GM19438 (cell line): ENCODE data around the gene CST3.
"Not testable (repeated sequence)": the region's sequence is repeated elsewhere in the genome, so short reads cannot be mapped to it uniquely, and the experiment has no call there.

Source experiments
- ATAC-seq: cut with Tn5 transposase; IDR thresholded peaks from one replicate; pipeline ENCODE4 v1.9.1; 2021; ENCODE audit warnings: low read depth; ENCODE audit not compliant: unreplicated experiment

Gene CST3

DNA sequence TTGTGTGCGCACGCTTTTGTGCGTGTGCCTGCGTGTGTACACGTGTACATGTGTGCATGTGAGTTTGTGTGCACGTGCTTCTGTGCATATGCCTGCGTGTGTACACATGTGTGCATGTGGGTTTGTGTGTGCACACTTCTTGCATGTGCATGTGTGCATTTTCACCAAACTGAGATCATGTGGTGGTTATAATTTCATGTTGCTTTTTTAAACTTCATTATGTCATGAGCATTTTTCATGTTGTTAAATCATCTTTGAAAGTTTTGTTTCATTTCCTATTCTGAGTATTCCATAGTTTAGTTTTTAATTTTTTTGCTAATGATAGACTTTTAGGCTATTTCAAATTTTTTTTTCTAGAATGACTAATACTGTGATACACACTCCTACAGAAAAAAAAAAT is 6.4 kb upstream of the CST3 start:
- ATAC-seq = no peak

DNA sequence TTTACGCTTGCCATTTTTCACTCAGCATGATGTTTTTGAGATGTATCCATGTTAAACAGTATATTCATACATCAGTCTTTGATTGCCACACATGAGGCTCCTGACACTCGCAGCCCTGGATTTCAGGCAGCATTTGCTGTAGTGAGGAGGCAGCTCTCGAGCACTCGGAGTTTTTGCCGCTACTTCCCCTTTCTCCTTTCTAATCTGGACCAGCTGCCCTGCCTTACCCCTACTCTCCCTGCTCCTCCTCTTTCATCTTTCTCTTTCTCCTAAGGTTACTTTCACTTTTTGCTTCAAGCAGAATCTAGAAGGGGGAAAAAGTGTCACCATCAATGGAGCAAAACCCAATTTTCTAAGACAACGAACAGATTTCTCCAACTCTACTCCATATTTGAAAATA is 5.9 kb upstream of the CST3 start:
- no peak for ATAC-seq

DNA sequence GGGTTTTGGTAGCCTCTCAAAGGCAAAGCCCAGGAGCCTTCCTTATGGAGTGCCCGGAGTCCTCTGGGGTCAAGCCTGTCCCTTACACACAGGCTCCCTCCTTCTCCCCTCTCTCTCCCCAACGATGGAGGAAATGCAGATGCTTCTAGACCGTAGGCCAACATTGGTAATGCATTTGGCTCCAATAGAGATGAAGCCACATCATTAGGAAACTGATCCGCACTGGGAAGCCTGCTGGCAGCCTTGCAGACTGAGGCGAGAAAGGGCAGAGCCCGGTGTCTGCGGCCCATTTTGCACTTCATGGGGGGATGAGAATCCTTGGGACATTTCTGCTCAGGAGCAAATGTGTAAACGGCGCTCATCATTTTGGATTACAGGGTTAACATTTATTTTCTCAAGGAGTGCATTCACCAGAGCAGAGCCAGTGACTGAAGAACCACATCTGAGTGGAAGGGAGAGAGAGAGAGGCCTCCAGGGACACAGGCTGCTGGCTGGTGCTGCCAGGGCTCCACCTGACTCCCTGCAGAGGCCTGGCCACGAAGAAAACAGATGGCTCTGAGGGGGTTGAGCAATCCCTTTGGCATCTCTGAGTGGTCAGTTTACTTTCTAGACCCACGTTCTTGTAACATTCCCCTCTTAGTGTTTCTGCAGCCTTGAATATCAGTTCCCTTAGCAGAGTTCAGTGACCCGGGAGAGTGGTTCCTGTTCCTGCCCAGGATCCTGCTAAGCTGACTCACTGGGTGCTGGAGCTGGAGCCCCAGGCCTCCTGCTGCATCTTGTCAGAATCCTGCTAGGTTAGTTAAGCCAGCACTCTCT is 4.4 kb upstream of the CST3 start:
- ATAC-seq = no peak

DNA sequence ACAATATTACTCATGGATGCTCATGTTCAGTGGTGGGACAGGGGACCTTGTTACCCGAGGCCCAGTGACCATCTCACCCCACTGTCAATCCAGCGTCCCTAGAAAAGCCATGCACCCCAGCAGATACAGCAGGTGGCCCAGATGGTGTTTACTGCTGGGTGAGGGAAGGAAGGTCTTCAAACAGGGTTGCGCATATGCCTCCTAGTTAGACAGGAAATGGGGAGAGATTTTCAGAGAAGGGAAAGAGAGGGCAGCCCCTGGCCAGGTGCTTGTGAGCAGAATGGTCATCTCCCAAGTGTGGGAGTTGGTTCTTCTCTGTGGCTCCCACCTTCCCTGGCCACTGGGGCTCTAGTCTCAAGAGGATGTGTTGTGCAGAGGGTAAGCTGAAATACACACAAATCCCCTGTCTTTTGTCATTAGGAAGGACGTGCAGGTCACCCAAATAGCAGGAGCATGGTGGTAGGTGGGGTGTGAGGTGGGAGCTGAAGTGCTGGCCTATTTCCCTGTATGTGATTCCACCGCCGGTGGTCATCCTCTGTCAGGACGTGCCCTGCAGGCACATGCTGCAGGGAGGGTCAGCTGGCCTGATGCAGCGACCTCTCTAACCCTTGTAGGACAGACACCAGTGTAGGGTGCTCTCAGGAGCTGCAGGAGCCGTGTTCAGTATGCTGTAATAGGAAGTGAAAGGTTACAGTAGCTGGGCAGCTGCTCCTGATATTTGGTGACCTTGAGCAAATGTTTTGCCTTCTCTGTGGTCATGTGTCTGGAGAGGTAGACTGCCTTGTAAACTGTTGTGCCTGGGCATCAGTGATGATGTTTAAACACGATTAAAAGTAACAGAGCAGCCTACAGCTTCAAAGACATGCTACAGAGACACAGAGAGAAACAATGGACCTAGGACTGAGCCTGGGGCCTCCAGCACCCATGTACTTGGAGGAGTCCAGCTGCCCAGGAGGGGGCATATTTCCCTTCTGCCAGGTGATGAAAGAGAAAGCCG is 3.2 kb upstream of the CST3 start:
- ATAC-seq = no peak

DNA sequence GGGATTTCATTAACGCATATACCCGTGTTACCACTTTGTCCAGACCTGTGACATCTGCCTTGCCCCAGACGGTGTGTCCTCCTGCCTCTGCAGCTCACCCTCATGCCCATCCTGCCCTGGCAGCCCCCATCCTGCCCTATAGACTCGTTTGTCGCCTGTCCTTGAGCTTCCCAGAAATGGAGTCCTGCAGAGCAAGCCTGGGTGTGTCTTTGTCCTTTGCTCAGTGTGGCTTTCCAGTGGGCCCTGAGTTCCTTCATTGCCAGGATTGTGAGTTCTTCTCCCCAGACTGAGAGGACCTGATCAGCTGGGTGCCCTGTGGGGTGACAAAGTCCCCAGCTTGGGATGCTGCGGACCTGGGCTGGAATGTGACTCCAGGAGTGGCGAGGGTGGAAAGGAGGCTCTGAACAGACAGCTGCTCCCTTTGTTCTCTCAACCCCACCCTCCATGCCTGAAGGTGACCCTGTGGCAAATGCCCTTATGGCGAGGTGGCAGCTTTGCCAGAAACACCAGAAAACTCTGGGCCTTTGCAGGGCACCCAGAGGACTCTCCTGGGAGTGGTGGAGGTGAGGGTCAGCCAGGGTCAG is 2.4 kb upstream of the CST3 start:
- no peak for ATAC-seq

DNA sequence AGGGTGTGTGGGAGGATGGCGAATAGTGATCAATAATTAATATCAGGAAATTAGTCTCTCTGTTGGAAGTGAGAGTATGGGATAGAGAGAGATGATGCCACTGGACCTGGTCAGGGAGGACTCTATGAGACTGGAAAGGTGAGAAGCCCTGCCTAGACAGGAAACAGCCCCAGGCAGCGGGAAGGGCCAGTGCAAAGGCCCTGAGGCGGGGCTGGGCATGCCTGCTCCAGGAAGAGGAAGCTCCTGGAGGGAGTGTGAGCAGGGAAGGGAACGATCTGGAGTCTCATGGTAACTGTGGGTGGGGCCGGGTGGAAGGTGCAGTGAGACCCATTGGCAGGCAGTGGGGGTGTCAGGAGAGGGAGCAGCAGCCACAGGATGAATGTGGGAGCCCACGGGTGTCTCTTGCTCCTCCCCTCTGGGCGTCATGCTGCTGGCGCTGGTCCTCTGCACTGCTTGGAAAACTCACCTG is 1.8 kb upstream of the CST3 start:
- ATAC-seq = no peak

DNA sequence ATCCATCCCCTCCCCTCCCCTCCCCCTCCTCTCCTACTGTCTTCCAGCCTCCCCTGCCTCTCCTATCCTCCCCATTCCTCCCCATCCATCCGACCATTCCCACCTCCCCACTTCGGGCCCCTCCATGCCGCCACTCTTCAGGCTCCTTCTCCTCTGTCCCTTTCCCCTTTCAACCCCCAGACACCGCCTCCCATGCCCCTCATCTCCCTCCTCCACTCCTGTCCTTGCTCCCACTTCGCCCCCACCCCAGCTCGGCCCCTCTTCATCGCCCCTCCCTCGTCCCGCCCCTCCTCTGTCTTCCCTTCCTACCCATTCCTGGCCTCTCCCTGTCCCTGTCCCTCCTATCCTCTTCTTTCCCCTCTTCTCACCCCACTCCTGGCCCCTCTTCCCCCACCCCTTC is 554 bp upstream of the CST3 start:
- no peak for ATAC-seq

DNA sequence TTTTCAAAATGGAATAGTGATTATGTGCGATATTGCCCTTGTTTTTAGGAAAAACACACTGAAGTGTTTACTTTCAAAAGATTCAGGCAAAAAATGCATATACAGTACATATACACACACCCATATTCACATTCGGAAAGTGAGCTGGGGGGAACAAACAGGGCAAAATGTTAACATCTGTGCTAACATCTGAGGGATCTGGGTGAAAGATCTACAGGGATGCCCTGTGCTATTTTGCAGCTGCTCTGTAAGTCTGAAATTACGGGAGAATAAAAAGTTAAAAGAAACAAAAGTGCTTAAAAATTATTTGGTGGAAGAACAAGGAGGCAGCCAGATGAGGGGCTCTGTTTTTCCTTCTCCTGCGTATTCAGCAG is 860 bp downstream of the CST3 start:
- no peak for ATAC-seq

DNA sequence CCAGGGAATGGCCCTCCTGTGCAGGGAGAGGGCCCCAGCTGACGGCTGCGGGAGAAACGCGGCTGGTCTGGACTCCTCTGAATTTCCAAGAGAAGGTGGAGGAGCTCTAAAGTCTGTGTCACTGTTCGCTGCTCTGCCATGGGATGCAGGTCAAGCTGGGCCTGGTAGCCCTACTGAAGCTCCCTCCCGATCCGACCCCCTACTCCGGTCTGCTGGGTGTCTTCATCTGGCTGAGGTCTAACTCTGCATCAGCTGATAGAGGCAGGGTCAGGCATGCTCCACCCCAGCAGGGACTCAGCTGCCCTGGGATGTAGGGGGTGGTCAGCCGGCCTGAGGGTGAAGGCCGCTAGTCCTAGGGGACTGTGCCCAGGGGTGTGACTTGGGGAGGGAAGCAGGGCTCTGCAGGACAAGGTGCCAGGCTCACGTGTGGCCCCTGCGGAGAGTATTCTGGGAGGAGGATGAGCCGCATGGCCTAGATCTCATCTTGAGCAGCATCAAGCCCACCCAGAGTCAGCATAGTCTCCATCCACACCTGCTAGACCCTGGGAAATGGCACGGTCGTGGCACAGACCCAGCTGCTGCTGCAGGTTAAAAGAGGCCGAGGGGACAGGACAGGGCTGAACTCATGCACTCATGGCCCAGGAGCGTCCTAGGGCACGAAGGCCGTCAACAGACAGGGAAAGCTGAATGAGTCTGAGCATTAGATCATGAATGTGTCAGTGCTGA is 1.4 kb downstream of the CST3 start:
- no peak for ATAC-seq

DNA sequence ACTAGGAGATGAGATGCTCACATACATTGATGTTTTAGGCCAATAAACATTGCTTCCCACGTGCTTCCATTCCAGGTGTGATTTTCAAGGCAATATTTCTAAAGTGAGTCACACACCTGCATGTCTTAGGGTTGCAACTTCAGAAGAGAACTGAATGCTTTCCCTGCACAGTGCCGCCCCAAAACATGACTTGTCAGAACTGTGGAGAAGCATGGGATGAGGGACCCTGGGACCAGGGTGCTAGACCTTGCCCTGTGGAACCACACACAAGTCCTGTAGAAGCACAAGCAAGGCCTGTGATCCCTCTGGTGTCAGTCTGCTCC is 2.0 kb downstream of the CST3 start:
- ATAC-seq = not testable (repeated sequence)

DNA sequence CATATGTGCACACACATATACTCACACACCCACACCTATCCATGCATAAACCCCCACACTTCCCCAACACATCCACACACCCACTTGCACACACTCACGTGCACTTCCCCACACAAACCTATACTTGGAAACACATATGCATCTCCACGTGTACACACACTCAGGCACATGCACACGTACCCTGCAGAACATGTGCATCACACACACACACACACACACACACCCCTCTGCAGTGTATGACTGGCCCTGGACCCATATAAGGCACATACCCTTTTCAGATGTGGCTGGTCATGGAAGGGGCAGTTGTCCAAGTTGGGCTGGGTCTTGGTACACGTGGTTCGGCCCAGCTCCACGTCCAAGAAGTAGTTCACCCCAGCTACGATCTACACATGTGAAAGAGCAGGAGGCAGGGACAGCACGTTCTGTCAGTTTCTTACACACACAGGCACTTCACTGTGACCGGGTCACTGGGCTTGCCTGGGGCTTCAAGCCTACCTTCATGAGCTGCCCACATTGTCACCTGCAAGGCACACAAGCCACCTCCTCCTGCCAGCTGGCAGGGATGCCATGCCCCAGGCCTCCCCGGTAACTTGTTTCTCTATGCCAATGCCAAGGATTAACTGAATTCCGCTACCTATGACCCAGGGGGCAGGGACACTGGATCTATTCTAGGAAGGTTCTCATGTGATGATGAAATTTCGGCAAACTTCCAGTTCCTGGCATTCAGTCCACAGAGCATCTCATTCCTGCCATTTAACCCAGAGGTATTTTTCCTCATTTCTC is 2.6 kb downstream of the CST3 start:
- ATAC-seq = no peak

DNA sequence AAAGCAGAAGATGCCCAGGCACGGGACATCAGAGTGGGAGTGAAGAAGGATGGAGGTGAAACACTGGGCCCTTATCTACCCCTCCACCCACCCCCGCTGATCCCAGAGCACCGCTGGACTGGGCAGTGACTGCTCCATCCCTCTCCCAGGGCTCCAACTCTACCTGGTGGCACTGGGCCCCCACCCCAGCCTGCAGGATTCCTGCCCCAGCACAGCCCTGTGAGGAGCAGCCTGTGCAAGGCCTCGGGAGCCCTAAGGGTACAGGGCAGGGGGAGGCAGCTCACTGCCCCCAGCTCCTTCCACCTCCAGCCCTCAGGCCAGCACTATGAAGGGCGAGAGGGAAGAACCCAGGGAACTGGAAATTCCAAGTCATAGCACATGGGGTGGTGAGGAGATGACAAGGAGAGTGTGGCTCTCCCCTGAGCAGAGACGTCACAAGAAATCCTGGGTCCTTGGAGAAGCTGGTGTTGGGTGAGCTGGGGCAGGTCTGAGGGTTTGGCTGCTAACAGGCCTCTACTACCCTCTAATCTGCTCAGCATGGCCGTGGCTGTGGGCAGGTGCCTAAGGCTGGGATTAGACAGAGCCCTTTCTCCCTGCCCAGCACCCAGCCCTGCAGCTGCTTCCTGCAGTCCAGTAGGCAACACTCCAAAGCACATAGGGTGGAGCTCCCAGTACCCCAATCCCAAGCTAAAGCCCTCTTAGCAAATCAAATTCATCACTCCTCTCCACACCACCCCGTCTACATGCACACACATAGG is 3.5 kb downstream of the CST3 start:
- ATAC-seq = no peak

DNA sequence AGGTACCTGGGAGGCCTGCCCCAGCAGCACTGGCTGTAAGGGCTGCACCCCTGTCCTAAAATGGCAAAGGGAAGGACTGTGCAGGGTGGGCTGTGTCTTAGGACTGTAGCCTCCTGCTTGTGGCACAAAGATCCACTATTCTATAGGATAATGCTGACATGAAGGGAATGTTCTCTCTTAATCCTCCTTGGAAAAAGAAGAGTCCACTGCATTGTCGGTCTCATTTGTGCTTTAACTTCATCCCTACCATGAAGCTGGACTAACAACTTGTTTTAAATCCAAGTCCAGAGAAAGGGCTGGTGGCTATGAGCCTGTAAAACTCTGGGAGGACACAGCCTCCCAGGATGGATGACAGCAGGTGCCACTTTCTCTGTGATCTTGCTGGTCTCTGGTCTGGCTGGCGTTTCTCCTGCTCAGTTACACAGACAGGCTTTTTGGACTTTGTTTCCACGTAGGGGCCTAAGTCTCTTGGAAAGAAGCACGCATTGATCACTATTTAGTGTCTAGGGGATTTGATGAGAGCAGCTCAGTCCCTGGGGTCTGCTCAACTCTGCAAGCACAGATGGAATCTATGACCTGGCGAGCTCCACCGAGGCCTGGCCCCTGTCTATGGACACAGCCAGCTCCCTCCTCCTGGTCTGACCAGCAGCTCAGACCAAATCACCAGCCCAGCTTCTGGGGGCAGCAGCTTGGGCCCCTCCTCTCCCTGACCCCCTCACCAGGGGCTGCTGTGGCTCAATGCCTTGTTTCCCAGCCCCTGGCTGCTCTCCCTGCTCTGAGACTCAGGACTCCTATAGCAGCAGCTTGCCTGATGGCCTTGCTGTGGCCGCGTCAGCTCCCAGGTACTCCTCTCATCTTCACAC is 4.8 kb downstream of the CST3 start:
- ATAC-seq = no peak

DNA sequence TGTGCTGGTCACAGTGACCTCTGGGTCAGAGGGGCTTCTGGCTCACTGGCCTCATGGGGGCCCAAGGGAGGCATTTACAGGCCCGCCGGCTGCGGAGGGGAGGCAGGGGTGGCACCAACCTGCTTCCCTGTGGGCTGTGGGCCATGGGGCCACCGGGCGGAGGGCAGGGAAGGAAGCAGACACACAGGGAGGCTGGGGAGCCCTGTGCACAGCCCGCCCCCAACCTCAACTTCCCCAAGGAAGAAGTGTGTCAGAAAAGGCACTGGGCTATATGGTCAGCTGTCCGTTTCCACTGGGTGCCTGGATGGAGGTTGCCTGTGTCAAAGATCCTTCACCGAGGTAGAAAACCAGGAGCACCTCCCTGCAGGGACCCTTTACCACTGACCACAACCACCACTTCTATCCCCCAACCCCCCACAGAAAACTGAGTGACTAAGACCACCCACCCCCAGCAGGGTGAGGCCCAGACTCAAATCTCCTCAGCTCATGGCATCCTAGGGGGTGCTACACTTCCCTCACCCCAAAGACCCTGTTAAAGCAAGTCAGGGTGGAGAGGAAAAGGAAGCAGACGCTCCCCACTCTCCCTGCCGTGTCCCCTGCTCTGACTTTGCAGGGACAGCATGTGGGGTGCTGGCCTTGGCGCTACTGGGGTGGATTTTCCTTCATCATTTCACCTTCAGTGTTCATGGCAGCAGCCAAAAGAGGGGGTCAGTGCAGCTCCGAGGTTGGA is 5.6 kb downstream of the CST3 start:
- ATAC-seq = no peak

DNA sequence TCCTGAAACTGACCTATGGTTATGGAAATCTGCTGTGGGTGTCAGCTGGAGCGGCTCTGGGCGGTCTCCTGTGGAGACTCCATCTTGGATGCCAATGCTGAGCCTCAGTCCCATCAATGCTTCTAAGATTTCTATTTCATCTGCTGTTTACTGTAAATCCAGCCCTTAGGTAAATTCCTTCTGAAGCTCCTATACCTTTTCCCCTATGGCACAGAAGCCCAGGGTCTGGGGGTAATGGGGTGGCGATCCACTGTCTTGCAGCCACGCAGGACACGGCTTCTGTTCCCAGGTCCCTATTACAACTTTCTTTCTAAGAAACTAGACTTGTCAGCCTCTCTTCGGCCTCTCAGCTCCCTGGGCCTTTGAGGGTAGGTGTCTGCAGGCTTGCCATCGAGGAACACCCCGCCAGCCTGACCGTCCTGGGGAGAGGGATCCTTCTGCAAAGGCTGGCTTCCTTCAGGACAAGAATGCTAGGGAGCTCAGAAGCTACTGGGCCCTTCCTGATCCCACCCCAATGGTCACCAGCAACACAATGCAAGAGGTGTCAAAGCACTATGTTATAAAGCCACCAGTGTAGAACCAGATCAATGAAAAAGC is 6.4 kb downstream of the CST3 start:
- ATAC-seq = no peak

DNA sequence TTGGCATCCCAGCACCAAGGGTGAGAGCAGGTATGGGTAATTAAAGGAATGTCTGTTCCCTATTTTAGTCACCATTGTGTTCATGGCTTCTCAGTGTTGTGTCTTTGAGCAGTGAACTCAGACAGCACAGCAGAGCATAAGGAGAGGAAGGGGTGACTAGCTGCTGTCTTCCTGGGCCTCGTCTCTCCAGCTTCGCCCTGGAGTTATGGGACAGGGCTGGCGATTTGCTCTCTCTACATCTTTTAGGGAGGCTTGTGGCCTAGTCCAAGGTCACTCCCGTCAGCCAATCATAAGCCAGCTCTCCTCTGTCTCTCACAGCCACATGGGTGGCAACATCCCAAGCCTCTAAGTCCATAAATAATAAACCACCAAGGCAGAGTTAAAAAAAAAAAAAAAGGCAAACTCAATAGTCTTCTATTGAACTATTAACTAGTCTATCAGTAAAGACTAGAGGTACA is 7.3 kb downstream of the CST3 start:
- no peak for ATAC-seq
